Liver (tissue), 9 donors: ENCODE measurements around the gene TOGARAM2. TPM values are rescaled to one million over a fixed set of nuclear protein-coding genes. Genes with fewer than 3 reads are reported as not detected.

Experiments used
- DNase-seq: peaks from one replicate; pipeline ENCODE4 v3.0.0-alpha.2; 2017; ENCODE audit warnings: low spot score
- H3K27ac ChIP-seq, 2 donors: one replicate each; pipeline ENCODE4 v1.7.0; 2013; ENCODE audit warnings: inconsistent platforms in 2 of 2, low read length in 2 of 2, control low read depth in 1 of 2, low read depth in 1 of 2, mild to moderate bottlenecking in 1 of 2
- H3K27me3 ChIP-seq, 4 donors: one replicate each; pipeline versions ENCODE4 v1.6.1 to v1.7.0; 2013; ENCODE audit warnings: low read length in 3 of 4, inconsistent platforms in 1 of 4, mild to moderate bottlenecking in 1 of 4, moderate library complexity in 1 of 4; ENCODE audit not compliant: control insufficient read depth in 4 of 4, insufficient read depth in 4 of 4
- H3K36me3 ChIP-seq, 4 donors: one replicate each; pipeline versions ENCODE4 v1.6.1 to v1.7.0; 2013; ENCODE audit warnings: low read length in 3 of 4, mild to moderate bottlenecking in 3 of 4, low read depth in 1 of 4, moderate library complexity in 1 of 4; ENCODE audit not compliant: control insufficient read depth in 4 of 4, insufficient read depth in 3 of 4
- H3K4me1 ChIP-seq, 4 donors: one replicate each; pipeline versions ENCODE4 v1.6.1 to v1.7.0; 2013; ENCODE audit warnings: low read length in 3 of 4, mild to moderate bottlenecking in 3 of 4, moderate library complexity in 1 of 4; ENCODE audit not compliant: control insufficient read depth in 4 of 4, insufficient read depth in 4 of 4
- H3K4me3 ChIP-seq, 3 donors: one replicate each; pipeline versions ENCODE4 v1.6.1 to v1.7.0; 2013; ENCODE audit warnings: low read length in 3 of 3, control low read depth in 1 of 3, low read depth in 1 of 3, mild to moderate bottlenecking in 1 of 3
- H3K9ac ChIP-seq, 2 donors: one replicate each; pipeline ENCODE4 v1.7.0; 2013; ENCODE audit warnings: low read length in 2 of 2, mild to moderate bottlenecking in 2 of 2, moderate library complexity in 2 of 2, control low read depth in 1 of 2, low read depth in 1 of 2
- H3K9me3 ChIP-seq, 4 donors: one replicate each; pipeline versions ENCODE4 v1.6.1 to v1.7.0; 2013; ENCODE audit warnings: low read length in 3 of 4; ENCODE audit not compliant: control insufficient read depth in 4 of 4
- ATF3 ChIP-seq: IDR thresholded peaks from 2 replicates; pipeline ENCODE4 v1.6.1; 2016; ENCODE audit warnings: antibody characterized with exemption
- CTCF ChIP-seq: fragments of 150-350 bp; IDR thresholded peaks from 2 replicates; pipeline ENCODE4 v1.5.1; 2017; ENCODE audit warnings: improper control_type of control experiment, low read depth, low read length; ENCODE audit not compliant: missing input control
- EGR1 ChIP-seq, 2 donors: IDR thresholded peaks; 2 replicates each; pipeline ENCODE4 v1.6.1; 2016 to 2018; ENCODE audit warnings: antibody characterized with exemption in 2 of 2, low read depth in 2 of 2
- FOXA1 ChIP-seq: IDR thresholded peaks from 2 replicates; pipeline ENCODE4 v1.6.1; 2016; ENCODE audit warnings: antibody characterized with exemption
- FOXA2 ChIP-seq: IDR thresholded peaks from 2 replicates; pipeline ENCODE4 v1.6.1; 2016; ENCODE audit warnings: antibody characterized with exemption
- GABPA ChIP-seq, 2 donors: IDR thresholded peaks in 1 of 2; conservative IDR thresholded peaks in 1 of 2; 2 replicates each; pipeline ENCODE4 v1.6.1; 2016; ENCODE audit warnings: antibody characterized with exemption in 2 of 2, mild to moderate bottlenecking in 1 of 2, moderate library complexity in 1 of 2
- HNF4A ChIP-seq, 2 donors: conservative IDR thresholded peaks; 2 replicates each; pipeline ENCODE4 v1.6.1; 2016; ENCODE audit warnings: antibody characterized with exemption in 2 of 2, mild to moderate bottlenecking in 2 of 2
- HNF4G ChIP-seq: IDR thresholded peaks from 2 replicates; pipeline ENCODE4 v1.6.1; 2016; ENCODE audit warnings: antibody characterized with exemption
- JUND ChIP-seq, 2 donors: IDR thresholded peaks; 2 replicates each; pipeline ENCODE4 v1.6.1; 2016; ENCODE audit warnings: antibody characterized with exemption in 2 of 2
- MAX ChIP-seq: IDR thresholded peaks from 2 replicates; pipeline ENCODE4 v1.6.1; 2016; ENCODE audit warnings: antibody characterized with exemption
- NR2F2 ChIP-seq: IDR thresholded peaks from 2 replicates; pipeline ENCODE4 v1.6.1; 2016; ENCODE audit warnings: antibody characterized with exemption
- RAD21 ChIP-seq, 2 donors: IDR thresholded peaks; 2 replicates each; pipeline ENCODE4 v1.6.1; 2016; ENCODE audit warnings: antibody characterized with exemption in 2 of 2, mild to moderate bottlenecking in 2 of 2
- REST ChIP-seq: IDR thresholded peaks from 2 replicates; pipeline ENCODE4 v1.6.1; 2016; ENCODE audit warnings: antibody characterized with exemption, mild to moderate bottlenecking
- RXRA ChIP-seq, 2 donors: IDR thresholded peaks; 2 replicates each; pipeline ENCODE4 v1.6.1; 2017 to 2018; ENCODE audit warnings: antibody characterized with exemption in 2 of 2, mild to moderate bottlenecking in 1 of 2
- SP1 ChIP-seq: IDR thresholded peaks from 2 replicates; pipeline ENCODE4 v1.6.1; 2018; ENCODE audit warnings: antibody characterized with exemption, mild to moderate bottlenecking
- TAF1 ChIP-seq: conservative IDR thresholded peaks from 2 replicates; pipeline ENCODE4 v1.6.1; 2016; ENCODE audit warnings: antibody characterized with exemption, mild to moderate bottlenecking
- YY1 ChIP-seq: IDR thresholded peaks from 2 replicates; pipeline ENCODE4 v1.6.1; 2016; ENCODE audit warnings: antibody characterized with exemption, mild to moderate bottlenecking
- ZBTB33 ChIP-seq: IDR thresholded peaks from 2 replicates; pipeline ENCODE4 v1.6.1; 2016; ENCODE audit warnings: antibody characterized with exemption
- WGBS: extraction: QIAGEN DNeasy Blood & Tissue Kit; methylation state at CpG from one replicate; pipeline ENCODE4 v1.1.7; 2013; 5-methylcytosine and 5-hydroxymethylcytosine counted together
- polyA plus RNA-seq, 2 donors: library from polyadenylated mRNA; stranded (reverse) in 1 of 2; unstranded in 1 of 2; fragments of 200-250 nt in 1 of 2; fragments of >200 nt in 1 of 2; fragmentation: Nextera tagmentation in 1 of 2; extraction: Ambion mirVana in 1 of 2; gene quantifications; one replicate each; pipeline versions ENCODE4 v1.2.1 to v1.2.3, GENCODE V29; 2013 to 2015
- total RNA-seq, 2 donors: library from RNA; depleted of rRNA; stranded (reverse); fragments of >200 nt; gene quantifications; one replicate each; pipeline ENCODE4 v1.2.3, GENCODE V29; 2014
- donor health status: healthy.
- donor health status: healthy.
- donor health status: healthy.
- donor health status: healthy.
- donor health status: healthy.

TOGARAM2 gene
- total and polyA plus RNA-seq, 4 donors: 0.15 to 0.42 (median 0.19) TPM; not detected in 1

- TF ChIP-seq RXRA (IDR thresholded peaks at IDR 0.05): no peak
- no peak for TF ChIP-seq FOXA2
Measured at GRCh38 chr2:29052807-29053206, 71.7 kb downstream of the TOGARAM2 start (continued).

- 84% methylated on average over 7 of the region's 7 CpGs for WGBS
- Histone ChIP-seq H3K27me3 (no peaks in the 10 kb centered on the region), H3K27ac (no peak overlapping the region), H3K9ac (no peak overlapping the region), H3K9me3 (no peaks in the 10 kb centered on the region), H3K4me1 (no peaks in the 10 kb centered on the region), H3K36me3 (no peaks in the 10 kb centered on the region), H3K4me3 (no peak overlapping the region)
- TF ChIP-seq NR2F2: no peak
- TF ChIP-seq YY1: no peak
- TF ChIP-seq HNF4G: no peak
- TF ChIP-seq FOXA1: no peak
- TF ChIP-seq MAX: no peak
- no peak for TF ChIP-seq SP1
- no peak for TF ChIP-seq HNF4A (conservative IDR thresholded peaks at IDR 0.05)
- TF ChIP-seq TAF1: no peak
- no peak for TF ChIP-seq JUND (IDR thresholded peaks at IDR 0.05)
- TF ChIP-seq GABPA (IDR thresholded peaks at IDR 0.05 in 1 of 2, conservative IDR thresholded peaks at IDR 0.05 in 1 of 2): no peak
- no peak for TF ChIP-seq FOXA2
- TF ChIP-seq RXRA (IDR thresholded peaks at IDR 0.05): no peak
- TF ChIP-seq RAD21 (IDR thresholded peaks at IDR 0.05): no peak
- TF ChIP-seq ATF3: no peak
- no peak for TF ChIP-seq ZBTB33
- TF ChIP-seq CTCF: no peak
- no peak for TF ChIP-seq REST
- TF ChIP-seq EGR1 (IDR thresholded peaks at IDR 0.05; ENCODE audit: low read depth in 2 of 2): no peak
- DNase-seq: no peak
Measured at GRCh38 chr2:29053223-29053622, 72.1 kb downstream of the TOGARAM2 start.
